Erythroblast (primary cell): ENCODE measurements around the gene CDC14A.

Experiments
- GATA1 ChIP-seq: IDR thresholded peaks from 2 replicates; pipeline ENCODE4 v1.6.1; 2011; ENCODE audit warnings: low read depth, mild to moderate bottlenecking, control low read depth, low read length, moderate library complexity
- POLR2A ChIP-seq: IDR thresholded peaks from 2 replicates; pipeline ENCODE4 v1.6.1; 2011; ENCODE audit warnings: mild to moderate bottlenecking, low read length

DNA sequence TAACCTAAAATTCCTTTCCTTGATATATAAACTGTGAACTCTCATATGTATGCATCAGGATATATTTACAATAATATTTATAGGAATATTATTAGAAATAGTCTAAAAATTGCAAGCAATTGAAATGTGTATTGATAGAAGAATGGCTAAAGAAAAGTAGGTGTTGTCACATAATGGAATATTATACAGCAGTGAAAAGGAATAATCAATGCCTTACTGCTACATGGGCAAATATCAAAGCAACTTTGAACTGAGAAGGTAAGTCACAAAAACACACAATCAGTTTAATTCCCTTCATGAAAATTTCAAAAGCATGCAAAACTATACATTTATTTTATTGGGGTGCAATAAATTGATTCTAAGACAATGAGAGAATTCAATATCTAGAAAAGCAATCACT, 35.7 kb upstream of the CDC14A start:
- TF ChIP-seq POLR2A (no peak), GATA1 (no peak)
